Dermis blood vessel endothelial cell (primary cell): Measurements from ENCODE around the gene RBFOX1. TPM values are rescaled to one million over a fixed set of nuclear protein-coding genes. Genes with fewer than 3 reads are reported as not detected.

Experiments used
- DNase-seq: peaks from one replicate; pipeline ENCODE4 v3.0.0; 2010
- total RNA-seq: library from RNA; depleted of rRNA; stranded (reverse); fragments of >200 nt; gene quantifications from 2 replicates; pipeline ENCODE4 v1.2.3, GENCODE V29; 2014

RBFOX1 gene
- total RNA-seq, 1 donor from 2014 or later: not detected

- no peak for DNase-seq
Measured at GRCh38 chr16:7422036-7422888, 89.6 kb downstream of the RBFOX1 start.

GRCh38 chr16:7423434-7424044 is 90.9 kb downstream of the RBFOX1 start:
- DNase-seq: no peak

GRCh38 chr16:7426161-7426560 is 93.5 kb downstream of the RBFOX1 start:
- DNase-seq: no peak

GRCh38 chr16:7431723-7432122 is 99.1 kb downstream of the RBFOX1 start:
- no peak for DNase-seq

- no peak for DNase-seq
Measured at GRCh38 chr16:7436306-7436705, 103.7 kb downstream of the RBFOX1 start.

- no peak for DNase-seq
Measured at GRCh38 chr16:7437135-7437804, 104.6 kb downstream of the RBFOX1 start.

GRCh38 chr16:7437843-7438242 is 105.2 kb downstream of the RBFOX1 start:
- no peak for DNase-seq

GRCh38 chr16:7438601-7439000 is 106.0 kb downstream of the RBFOX1 start:
- DNase-seq: no peak

- DNase-seq: no peak
Measured at GRCh38 chr16:7439518-7439917, 106.9 kb downstream of the RBFOX1 start.

- DNase-seq: no peak
Measured at GRCh38 chr16:7440886-7441400, 108.3 kb downstream of the RBFOX1 start.

GRCh38 chr16:7442050-7442449 is 109.4 kb downstream of the RBFOX1 start:
- DNase-seq: no peak

GRCh38 chr16:7443142-7443541 is 110.5 kb downstream of the RBFOX1 start:
- no peak for DNase-seq

GRCh38 chr16:7443648-7444365 is 111.2 kb downstream of the RBFOX1 start:
- DNase-seq: no peak

GRCh38 chr16:7449306-7449705 is 116.7 kb downstream of the RBFOX1 start:
- no peak for DNase-seq

GRCh38 chr16:7449808-7450207 is 117.2 kb downstream of the RBFOX1 start:
- no peak for DNase-seq

GRCh38 chr16:7450440-7450839 is 117.8 kb downstream of the RBFOX1 start:
- no peak for DNase-seq

GRCh38 chr16:7452090-7452489 is 119.4 kb downstream of the RBFOX1 start:
- DNase-seq: no peak

- no peak for DNase-seq
Measured at GRCh38 chr16:7456211-7456610, 123.6 kb downstream of the RBFOX1 start.

GRCh38 chr16:7458144-7458543 is 125.5 kb downstream of the RBFOX1 start:
- DNase-seq: no peak

GRCh38 chr16:7470344-7470743 is 137.7 kb downstream of the RBFOX1 start:
- no peak for DNase-seq

GRCh38 chr16:7471268-7471667 is 138.6 kb downstream of the RBFOX1 start:
- DNase-seq: no peak

GRCh38 chr16:7482032-7482431 is 149.4 kb downstream of the RBFOX1 start:
- no peak for DNase-seq
